ENCODE measurements around the gene ISG15. TPM values are rescaled to one million over a fixed set of nuclear protein-coding genes. Genes with fewer than 3 reads are reported as not detected.
A peak's percentile ranks its signal among the peaks of the same experiment; 100 is the strongest.

ISG15 gene
- total RNA-seq, 1 experiment from 2014 or later, result 63.1 TPM

GRCh38 chr1:1058921-1059493 is 45.7 kb downstream of the ISG15 start:
- Histone ChIP-seq H3K9me3 (no peaks in the 10 kb centered on the region), H3K27me3 (replicated peaks; ENCODE audit: control insufficient read depth, insufficient read depth, low read length) (no peaks in the 10 kb centered on the region), H3K36me3 (ENCODE audit: control insufficient read depth, insufficient read depth, low read length) (no peaks in the 10 kb centered on the region), H3K4me1 (peaks cover 25% of the 10 kb centered on the region), H3K4me3 (ENCODE audit: low read depth, low read length) (peak overlapping the region; percentile 64)
- H3K4me3 Mint-ChIP-seq (ENCODE audit: unreplicated experiment), result peak overlapping the region; percentile 80
- H3K4me1 Mint-ChIP-seq (ENCODE audit: low read depth, unreplicated experiment), result peaks cover 7% of the 10 kb centered on the region
- H3K27me3 Mint-ChIP-seq (ENCODE audit: insufficient read depth, unreplicated experiment), result no peaks in the 10 kb centered on the region
- intact Hi-C loops (cut with micrococcal nuclease; ENCODE audit: unreplicated experiment), result loop anchor here (2.0 kb wide), 2 partner anchors 20 to 44 kb away; no protein-coding TSS in a partner anchor
- DNase-seq, result peak; percentile 53 to 54
- H3K36me3 Mint-ChIP-seq (ENCODE audit: insufficient read depth, unreplicated experiment), result peaks cover 46% of the 10 kb centered on the region
- peak overlapping the region; percentile 51 for H3K27ac Mint-ChIP-seq (ENCODE audit: unreplicated experiment)
- H3K9me3 Mint-ChIP-seq (ENCODE audit: unreplicated experiment), result no peaks in the 10 kb centered on the region
- no TSS peak for BruUV-seq (replicated peaks)
- ChIA-PET CTCF (interaction anchor here (0.6 to 1.5 kb wide), 4 partner anchors 42 to 215 kb away, joined by 3 to 5 read pairs (median 4); partner anchors contain the start of genes ISG15 and UBE2J2), POLR2A (interaction anchor here (1.2 to 1.5 kb wide), 2 partner anchors 35 to 40 kb away, joined by 3 to 4 read pairs; partner anchors contain the start of gene AGRN)
- TF ChIP-seq, protein P1, sequence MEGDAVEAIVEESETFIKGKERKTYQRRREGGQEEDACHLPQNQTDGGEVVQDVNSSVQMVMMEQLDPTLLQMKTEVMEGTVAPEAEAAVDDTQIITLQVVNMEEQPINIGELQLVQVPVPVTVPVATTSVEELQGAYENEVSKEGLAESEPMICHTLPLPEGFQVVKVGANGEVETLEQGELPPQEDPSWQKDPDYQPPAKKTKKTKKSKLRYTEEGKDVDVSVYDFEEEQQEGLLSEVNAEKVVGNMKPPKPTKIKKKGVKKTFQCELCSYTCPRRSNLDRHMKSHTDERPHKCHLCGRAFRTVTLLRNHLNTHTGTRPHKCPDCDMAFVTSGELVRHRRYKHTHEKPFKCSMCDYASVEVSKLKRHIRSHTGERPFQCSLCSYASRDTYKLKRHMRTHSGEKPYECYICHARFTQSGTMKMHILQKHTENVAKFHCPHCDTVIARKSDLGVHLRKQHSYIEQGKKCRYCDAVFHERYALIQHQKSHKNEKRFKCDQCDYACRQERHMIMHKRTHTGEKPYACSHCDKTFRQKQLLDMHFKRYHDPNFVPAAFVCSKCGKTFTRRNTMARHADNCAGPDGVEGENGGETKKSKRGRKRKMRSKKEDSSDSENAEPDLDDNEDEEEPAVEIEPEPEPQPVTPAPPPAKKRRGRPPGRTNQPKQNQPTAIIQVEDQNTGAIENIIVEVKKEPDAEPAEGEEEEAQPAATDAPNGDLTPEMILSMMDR (IDR thresholded peaks at IDR 0.05; ENCODE audit: insufficient read depth in 1 of 2, low read depth in 1 of 2, low read length in 1 of 2, severe bottlenecking in 1 of 2, unreplicated experiment in 1 of 2), result peak; percentile 29 to 37

- peaks cover 31% of the 10 kb centered on the region for H3K4me1 ChIP-seq
- Mint-ChIP-seq H3K4me3 (ENCODE audit: unreplicated experiment) (peak overlapping the region; percentile 80), H3K9me3 (ENCODE audit: unreplicated experiment) (no peaks in the 10 kb centered on the region), H3K27ac (ENCODE audit: unreplicated experiment) (no peak overlapping the region), H3K4me1 (ENCODE audit: low read depth, unreplicated experiment) (peaks cover 7% of the 10 kb centered on the region), H3K27me3 (ENCODE audit: insufficient read depth, unreplicated experiment) (no peaks in the 10 kb centered on the region), H3K36me3 (ENCODE audit: insufficient read depth, unreplicated experiment) (peaks cover 45% of the 10 kb centered on the region)
- POLR2A ChIA-PET, result interaction anchor here (1.2 to 1.5 kb wide), 2 partner anchors 35 to 40 kb away, joined by 3 to 4 read pairs; partner anchors contain the start of gene AGRN
- intact Hi-C loops (cut with micrococcal nuclease; ENCODE audit: unreplicated experiment), result loop anchor here (2.0 to 5.0 kb wide), 3 partner anchors 21 to 77 kb away; partner anchors contain the start of gene PERM1
- BruUV-seq (replicated peaks), result TSS peak; percentile 13
- H3K9me3 ChIP-seq, result no peaks in the 10 kb centered on the region
- peak; percentile 86 to 92 for DNase-seq
- peak overlapping the region; percentile 64 for H3K4me3 ChIP-seq (ENCODE audit: low read depth, low read length)
- H3K27me3 ChIP-seq (replicated peaks; ENCODE audit: control insufficient read depth, insufficient read depth, low read length), result no peaks in the 10 kb centered on the region
- no peaks in the 10 kb centered on the region for H3K36me3 ChIP-seq (ENCODE audit: control insufficient read depth, insufficient read depth, low read length)
- TF ChIP-seq, protein P1 (IDR thresholded peaks at IDR 0.05; ENCODE audit: insufficient read depth in 1 of 2, low read depth in 1 of 2, low read length in 1 of 2, severe bottlenecking in 1 of 2, unreplicated experiment in 1 of 2), result no peak
- CTCF ChIA-PET, result interaction anchor here (0.9 to 1.5 kb wide), 2 partner anchors 42 to 53 kb away, joined by 3 to 4 read pairs; no protein-coding TSS in a partner anchor
Observed at GRCh38 chr1:1059494-1060280, 46.4 kb downstream of the ISG15 start.

DNA sequence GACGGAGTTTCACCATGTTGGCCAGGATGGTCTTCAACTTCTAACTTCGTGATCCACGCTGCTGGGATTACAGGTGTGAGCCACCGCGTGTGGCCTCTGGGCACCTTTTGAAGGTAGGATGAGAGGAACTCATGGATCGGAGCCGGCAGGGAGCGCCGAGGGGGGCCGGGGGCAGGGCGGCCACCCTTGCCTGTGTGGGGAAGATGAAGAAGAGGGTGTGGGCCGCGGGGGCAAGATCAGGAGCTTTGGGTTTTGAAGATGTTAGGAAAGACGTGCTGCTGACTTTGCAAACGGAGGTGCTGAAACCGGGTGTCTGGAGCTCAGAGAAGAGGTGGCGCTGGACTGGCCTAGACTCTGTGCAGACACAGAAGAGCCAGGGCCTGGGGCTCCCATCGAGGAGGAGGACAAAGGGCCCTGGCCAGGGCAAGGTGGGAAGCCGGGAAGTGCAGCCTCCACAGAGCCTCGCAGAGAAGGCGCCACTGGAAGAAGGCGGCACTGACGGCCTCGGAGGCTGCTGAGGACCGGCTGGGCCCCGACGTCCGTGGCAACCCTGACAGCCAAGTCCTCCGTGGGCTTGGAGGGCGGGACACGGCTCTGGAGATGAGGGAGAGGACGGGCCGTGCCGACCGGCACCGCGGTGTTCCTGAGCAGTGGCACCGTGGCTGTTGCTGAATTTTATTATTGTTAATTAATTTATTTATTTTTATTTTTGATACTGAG is 47.1 kb downstream of the ISG15 start:
- ChIA-PET POLR2A (no interaction called here), CTCF (no interaction called here)
- Histone ChIP-seq H3K9me3 (no peaks in the 10 kb centered on the region), H3K4me1 (peaks cover 31% of the 10 kb centered on the region), H3K4me3 (ENCODE audit: low read depth, low read length) (no peak overlapping the region), H3K36me3 (ENCODE audit: control insufficient read depth, insufficient read depth, low read length) (no peaks in the 10 kb centered on the region), H3K27me3 (replicated peaks; ENCODE audit: control insufficient read depth, insufficient read depth, low read length) (no peaks in the 10 kb centered on the region)
- BruUV-seq (replicated peaks), result no TSS peak
- Mint-ChIP-seq H3K36me3 (ENCODE audit: insufficient read depth, unreplicated experiment) (peaks cover 37% of the 10 kb centered on the region), H3K4me1 (ENCODE audit: low read depth, unreplicated experiment) (peaks cover 7% of the 10 kb centered on the region), H3K27me3 (ENCODE audit: insufficient read depth, unreplicated experiment) (no peaks in the 10 kb centered on the region), H3K4me3 (ENCODE audit: unreplicated experiment) (peak overlapping the region; percentile 80), H3K9me3 (ENCODE audit: unreplicated experiment) (no peaks in the 10 kb centered on the region), H3K27ac (ENCODE audit: unreplicated experiment) (no peak overlapping the region)
- intact Hi-C loops (cut with micrococcal nuclease; ENCODE audit: unreplicated experiment), result loop anchor here (5.0 kb wide), 1 partner anchor 78 kb away; the partner anchor contains the start of gene PERM1
- TF ChIP-seq, protein P1 (IDR thresholded peaks at IDR 0.05; ENCODE audit: insufficient read depth in 1 of 2, low read depth in 1 of 2, low read length in 1 of 2, severe bottlenecking in 1 of 2, unreplicated experiment in 1 of 2), result no peak
- DNase-seq, result no peak
